Measurements from ENCODE around the gene PP2D1.

DNA sequence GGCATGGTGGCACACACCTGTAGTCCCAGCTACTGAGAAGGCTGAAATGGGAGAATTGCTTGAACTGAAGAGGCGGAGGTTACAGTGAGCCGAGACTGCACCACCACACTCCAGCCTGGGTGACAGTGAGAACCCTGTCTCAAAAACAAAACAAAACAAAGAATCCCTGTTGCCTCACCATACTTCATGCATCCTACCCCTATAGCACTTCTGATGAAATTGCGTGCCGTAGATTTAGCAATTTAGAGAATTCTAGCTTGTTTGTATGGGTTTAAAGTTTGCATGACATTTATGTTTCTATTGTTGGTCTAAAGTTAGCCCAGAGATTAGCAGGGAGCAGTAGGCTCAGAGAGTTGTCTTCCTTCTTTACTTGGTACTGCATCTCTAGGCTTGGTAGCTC lies 57.4 kb downstream of the PP2D1 start:
- TF ChIP-seq POLR2A (IDR thresholded peaks at IDR 0.05; ENCODE audit: low read length) (no peak), GATA1 (IDR thresholded peaks at IDR 0.05; ENCODE audit: low read depth, low read length) (no peak)

All from erythroblast (primary cell).